HL-60 (cell line): ENCODE data around the gene OSBPL8.

Source experiments
- DNase-seq, 2 experiments: peaks; one replicate each; pipeline ENCODE4 v3.0.0-alpha.2; 2010 to 2020; ENCODE audit warnings: low read depth in 1 of 2, low spot score in 1 of 2
- H3K27ac ChIP-seq: fragments of 250-450 bp; sonication (Bioruptor Pico); replicated peaks from 2 replicates; pipeline ENCODE4 v1.5.1; 2020; ENCODE audit warnings: mild to moderate bottlenecking, moderate library complexity
- H3K27me3 ChIP-seq: fragments of 250-450 bp; sonication (Bioruptor Pico); 2 replicates; pipeline ENCODE4 v1.5.1; 2021; ENCODE audit warnings: mild to moderate bottlenecking, moderate library complexity; ENCODE audit not compliant: insufficient read depth, poor library complexity, severe bottlenecking
- H3K4me3 ChIP-seq: replicated peaks from 2 replicates; pipeline ENCODE4 v1.5.1; 2011; ENCODE audit warnings: mild to moderate bottlenecking, control low read depth, low read length; ENCODE audit not compliant: insufficient read depth
- CTCF ChIP-seq: IDR thresholded peaks from one replicate; pipeline ENCODE4 v1.5.1; 2011; ENCODE audit warnings: low read length, control low read depth, inconsistent platforms; ENCODE audit not compliant: insufficient read depth
- GABPA ChIP-seq: IDR thresholded peaks from 2 replicates; pipeline ENCODE4 v1.6.1; 2012; ENCODE audit warnings: low read depth
- POLR2AphosphoS5 ChIP-seq: IDR thresholded peaks from 2 replicates; pipeline ENCODE4 v1.6.1; 2012; ENCODE audit warnings: low read depth
- REST ChIP-seq: IDR thresholded peaks from 2 replicates; pipeline ENCODE4 v1.6.1; 2012; ENCODE audit warnings: low read depth; ENCODE audit not compliant: insufficient replicate concordance
- SPI1 ChIP-seq: IDR thresholded peaks from 2 replicates; pipeline ENCODE4 v1.6.1; 2012; ENCODE audit warnings: low read depth, mild to moderate bottlenecking, borderline replicate concordance

Gene OSBPL8

GRCh38 chr12:76445462-76445861, 114.1 kb downstream of the OSBPL8 start:
- DNase-seq, result no peak
- no peak overlapping the region for H3K27ac ChIP-seq
- no peak for TF ChIP-seq CTCF
- no peak for TF ChIP-seq SPI1
- H3K27me3 ChIP-seq, result no peaks in the 10 kb centered on the region
- H3K4me3 ChIP-seq, result no peak overlapping the region

GRCh38 chr12:76444408-76444984, 115.1 kb downstream of the OSBPL8 start:
- DNase-seq, result no peak
- no peak overlapping the region for H3K27ac ChIP-seq
- TF ChIP-seq GABPA (no peak), CTCF (no peak), SPI1 (no peak)
- no peaks in the 10 kb centered on the region for H3K27me3 ChIP-seq
- H3K4me3 ChIP-seq, result no peak overlapping the region

GRCh38 chr12:76441016-76441415, 118.6 kb downstream of the OSBPL8 start:
- DNase-seq, result no peak
- H3K27me3 ChIP-seq, result no peaks in the 10 kb centered on the region
- H3K27ac ChIP-seq, result no peak overlapping the region
- no peak for TF ChIP-seq REST
- TF ChIP-seq GABPA, result no peak
- TF ChIP-seq CTCF, result no peak
- no peak for TF ChIP-seq SPI1
- no peak for TF ChIP-seq POLR2AphosphoS5
- no peak overlapping the region for H3K4me3 ChIP-seq

- Histone ChIP-seq H3K27me3 (no peaks in the 10 kb centered on the region), H3K27ac (no peak overlapping the region), H3K4me3 (no peak overlapping the region)
- TF ChIP-seq SPI1, result no peak
- TF ChIP-seq GABPA, result no peak
- no peak for TF ChIP-seq POLR2AphosphoS5
- no peak for TF ChIP-seq REST
- TF ChIP-seq CTCF, result no peak
- no peak for DNase-seq
Measured at GRCh38 chr12:76432733-76433132, 126.8 kb downstream of the OSBPL8 start.
